Measurements from ENCODE around the gene KRT9. TPM values are rescaled to one million over a fixed set of nuclear protein-coding genes. Genes with fewer than 3 reads are reported as not detected.
A peak's percentile ranks its signal among the peaks of the same experiment; 100 is the strongest.
"Not testable (repeated sequence)": the region's sequence is repeated elsewhere in the genome, so short reads cannot be mapped to it uniquely, and the experiment has no call there.

The KRT9 gene
- polyA plus RNA-seq, 1 donor = not detected

DNA sequence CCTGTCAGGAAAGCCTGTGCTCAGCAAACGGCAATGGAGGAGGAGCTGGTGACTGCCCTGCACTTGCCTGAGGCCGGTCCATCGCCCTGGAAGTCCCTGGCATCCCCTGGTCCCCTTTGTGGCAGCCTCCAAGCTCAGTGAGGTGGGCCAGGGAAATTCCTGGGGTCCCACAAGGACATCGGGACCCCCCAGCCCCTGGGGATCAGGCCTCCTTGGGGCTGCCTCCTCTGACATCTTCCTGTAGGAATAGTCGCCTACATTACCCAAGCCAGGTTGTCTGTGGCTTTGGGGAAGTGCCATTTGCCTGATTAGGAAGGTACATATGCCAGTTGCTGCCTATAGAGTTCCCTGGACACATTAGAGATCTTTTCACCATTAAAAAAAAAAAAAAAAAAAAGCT is 7.1 kb upstream of the KRT9 start:
- no peak for DNase-seq

DNA sequence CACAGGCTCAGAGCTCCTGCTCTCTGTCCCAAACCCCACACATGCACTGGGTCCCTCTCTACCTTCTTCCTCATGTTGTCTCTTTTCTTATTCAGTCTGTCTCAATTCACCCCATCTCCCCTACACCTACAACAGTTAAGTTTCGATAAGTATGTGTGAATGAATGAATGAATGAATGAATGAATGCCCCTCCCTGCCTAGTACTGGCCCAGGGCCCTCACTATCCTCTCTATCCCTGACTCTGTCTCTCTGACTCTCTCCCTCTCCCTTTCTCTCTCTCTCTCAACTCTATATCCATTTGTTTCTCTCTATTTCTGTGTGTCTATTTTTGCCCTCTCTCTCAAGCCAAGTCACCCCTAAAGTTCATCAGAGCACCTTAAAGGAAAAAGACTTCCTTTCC is 6.7 kb upstream of the KRT9 start:
- no peak for DNase-seq

DNA sequence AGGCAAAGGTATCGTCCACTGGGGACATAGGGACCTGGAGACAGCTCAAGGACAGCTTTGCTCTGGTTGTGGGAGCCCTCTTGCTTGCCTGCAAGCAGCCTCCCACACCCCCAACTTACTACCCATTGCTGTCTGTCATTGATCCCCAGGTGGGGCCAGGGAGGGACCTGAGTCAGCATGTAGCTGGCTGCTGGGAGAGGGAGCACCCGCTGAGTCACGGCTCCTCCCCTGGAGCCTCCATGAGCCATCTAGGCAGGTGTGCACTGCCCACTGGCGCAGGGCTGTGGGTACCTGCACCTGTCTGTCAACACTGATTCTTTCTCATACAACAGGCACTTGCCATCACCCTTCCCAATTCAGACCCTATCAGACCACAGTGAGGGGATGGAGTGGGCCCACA is 4.9 kb upstream of the KRT9 start:
- DNase-seq = not testable (repeated sequence)

DNA sequence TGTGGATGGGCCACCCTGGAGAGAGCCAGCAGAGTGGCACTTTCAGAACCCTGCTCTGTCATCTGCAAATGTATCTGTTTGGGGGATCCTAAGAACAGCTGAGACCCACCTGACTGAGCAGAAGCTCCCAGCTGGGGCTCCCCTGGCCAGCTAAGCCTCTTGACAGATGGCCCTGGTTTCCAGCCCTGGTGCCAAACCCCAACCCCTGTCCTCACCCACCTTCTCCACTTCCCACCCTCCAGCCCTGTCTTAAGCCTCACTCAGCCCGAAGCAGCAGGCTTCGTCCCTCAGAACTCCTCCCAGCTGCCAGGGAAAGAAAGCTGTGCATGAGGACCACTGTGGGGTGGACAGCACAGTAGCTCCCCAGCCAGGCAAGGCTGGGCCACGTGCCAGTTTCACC is 3.5 kb upstream of the KRT9 start:
- DNase-seq = no peak

DNA sequence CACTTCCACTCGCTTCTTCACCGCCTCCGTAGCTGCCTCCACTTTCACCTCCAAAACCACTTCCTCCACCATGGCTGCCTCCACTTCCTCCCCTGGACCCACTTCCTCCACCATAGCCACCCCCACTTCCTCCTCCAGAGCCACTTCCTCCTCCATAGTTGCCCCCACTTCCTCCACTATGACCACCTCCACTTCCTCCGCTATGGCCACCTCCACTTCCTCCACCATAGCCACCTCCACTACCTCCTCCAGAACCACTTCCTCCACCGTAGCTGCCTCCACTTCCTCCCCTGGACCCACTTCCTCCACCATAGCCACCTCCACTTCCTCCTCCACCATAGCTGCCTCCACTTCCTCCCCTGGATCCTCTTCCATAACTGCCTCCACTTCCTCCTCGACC is 4.5 kb downstream of the KRT9 start:
- no peak for DNase-seq

DNA sequence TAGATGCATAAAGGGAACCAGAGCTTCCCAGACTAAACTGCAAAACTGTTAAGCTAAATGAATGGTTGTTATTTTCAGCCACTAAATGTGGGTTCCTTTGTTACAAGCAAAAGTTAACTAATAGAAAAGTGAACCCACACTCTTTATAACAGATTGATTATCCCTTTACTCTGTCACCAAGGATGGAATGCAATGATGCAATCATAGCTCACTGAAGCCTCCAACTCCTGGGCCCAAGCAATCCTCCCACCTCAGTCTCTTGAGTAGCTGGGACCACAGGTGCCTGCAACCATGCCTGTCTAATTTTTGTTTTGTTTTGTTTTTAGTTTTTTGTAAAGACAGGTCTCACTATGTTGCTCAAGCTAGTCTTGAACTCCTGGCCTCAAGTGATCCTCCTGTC is 6.5 kb downstream of the KRT9 start:
- no peak for DNase-seq

DNA sequence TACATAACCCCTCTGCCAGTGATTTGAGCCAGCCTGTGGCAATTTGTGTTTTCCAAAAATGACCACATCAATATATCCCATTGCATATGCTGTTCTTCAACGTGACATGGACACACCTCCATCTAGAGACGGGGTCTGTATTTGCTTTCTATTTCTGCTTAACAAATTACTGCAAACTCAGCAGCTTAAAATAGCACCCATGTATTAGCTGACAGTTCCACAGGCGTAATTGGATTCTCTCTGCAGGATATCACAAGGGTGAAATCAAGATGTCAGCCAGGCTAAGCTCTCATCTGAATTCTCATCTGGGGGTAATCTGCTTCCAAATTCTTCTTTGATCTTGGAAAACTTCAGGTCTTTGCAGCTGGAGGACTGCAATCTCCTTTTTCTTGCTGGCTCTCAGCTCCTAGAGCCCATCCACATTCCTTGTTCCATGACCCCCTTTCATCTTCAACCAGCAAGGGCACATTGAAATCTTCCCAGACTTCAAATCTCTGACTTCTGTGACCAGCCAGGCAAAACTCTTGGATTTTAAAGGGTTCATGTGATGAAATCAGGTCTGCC is 8.2 kb downstream of the KRT9 start:
- DNase-seq = no peak

DNA sequence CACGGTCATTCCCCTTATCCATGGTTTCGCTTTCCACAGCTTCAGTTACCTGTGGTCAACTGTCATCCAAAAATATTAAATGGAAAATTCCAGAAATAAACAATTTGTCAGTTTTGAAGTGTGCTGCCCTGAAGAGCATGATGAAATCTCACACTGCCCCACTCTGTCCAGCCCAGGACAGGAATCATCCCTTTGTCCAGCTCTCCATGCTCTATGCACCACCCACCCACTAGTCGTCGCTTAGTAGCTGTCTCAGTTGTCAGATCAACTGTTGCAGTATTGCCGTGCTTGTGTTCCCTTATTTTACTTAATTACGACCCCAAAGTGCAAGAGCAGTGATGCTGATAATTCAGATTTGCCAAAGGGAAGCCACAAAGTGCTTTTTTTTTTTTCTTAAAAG is 10.3 kb downstream of the KRT9 start:
- no peak for DNase-seq

DNA sequence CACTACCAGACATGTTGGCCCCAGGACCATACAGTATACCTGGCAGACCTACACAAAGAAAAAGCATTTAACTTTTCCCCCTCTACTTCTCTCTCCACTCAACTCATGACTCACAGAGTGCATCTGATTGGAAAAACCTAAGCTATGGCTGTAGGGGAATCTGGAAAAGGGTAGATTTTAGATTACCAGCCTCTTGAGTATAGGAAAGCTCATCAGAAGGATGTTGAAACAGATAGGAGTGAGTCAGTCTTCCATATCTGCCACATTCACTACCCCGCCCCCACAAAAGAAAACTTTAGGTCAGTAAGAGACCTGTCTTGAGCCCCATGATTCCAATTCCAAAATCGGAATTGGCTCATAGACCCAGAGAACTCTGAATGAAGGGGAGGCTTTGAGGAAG is 12.3 kb downstream of the KRT9 start:
- DNase-seq = no peak

DNA sequence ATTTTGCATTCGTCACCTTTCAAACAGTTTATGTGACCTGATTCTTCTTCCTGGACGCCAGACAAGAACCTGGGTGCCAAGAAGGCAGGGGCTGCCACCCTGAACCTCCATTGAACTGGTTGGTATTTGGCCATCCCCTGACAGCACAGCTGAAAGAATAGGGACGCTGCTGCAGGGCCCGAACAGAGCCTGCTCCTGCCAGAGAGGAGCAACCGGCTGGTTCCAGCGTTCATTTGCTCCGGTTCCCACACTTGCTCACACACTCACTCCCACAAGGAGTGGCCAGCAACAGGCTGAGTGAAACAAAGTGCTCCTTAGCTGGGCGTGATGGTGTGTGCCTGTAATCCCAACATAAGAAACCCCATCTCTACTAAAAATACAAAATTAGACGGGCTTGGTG is 14.9 kb downstream of the KRT9 start:
- no peak for DNase-seq

DNA sequence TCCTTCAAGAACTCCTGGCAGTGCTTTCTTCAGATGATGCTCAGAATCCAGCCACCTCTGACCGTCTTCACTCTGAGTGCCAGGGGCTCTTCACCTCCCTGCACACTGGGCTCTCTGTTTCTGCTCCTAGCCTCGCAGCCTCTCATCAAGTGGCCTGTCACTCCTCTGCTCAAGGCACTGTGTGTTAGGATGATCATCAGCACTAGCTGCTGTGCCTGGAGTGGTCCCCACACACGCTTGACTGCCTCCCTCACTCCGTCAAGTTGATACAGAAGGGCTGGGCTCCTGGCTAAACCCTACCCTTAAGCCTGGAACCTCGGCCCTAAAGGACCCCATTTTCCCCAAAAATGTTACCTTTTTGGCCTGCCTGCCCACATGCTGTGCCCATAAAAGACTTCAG is 15.6 kb downstream of the KRT9 start:
- DNase-seq = no peak

DNA sequence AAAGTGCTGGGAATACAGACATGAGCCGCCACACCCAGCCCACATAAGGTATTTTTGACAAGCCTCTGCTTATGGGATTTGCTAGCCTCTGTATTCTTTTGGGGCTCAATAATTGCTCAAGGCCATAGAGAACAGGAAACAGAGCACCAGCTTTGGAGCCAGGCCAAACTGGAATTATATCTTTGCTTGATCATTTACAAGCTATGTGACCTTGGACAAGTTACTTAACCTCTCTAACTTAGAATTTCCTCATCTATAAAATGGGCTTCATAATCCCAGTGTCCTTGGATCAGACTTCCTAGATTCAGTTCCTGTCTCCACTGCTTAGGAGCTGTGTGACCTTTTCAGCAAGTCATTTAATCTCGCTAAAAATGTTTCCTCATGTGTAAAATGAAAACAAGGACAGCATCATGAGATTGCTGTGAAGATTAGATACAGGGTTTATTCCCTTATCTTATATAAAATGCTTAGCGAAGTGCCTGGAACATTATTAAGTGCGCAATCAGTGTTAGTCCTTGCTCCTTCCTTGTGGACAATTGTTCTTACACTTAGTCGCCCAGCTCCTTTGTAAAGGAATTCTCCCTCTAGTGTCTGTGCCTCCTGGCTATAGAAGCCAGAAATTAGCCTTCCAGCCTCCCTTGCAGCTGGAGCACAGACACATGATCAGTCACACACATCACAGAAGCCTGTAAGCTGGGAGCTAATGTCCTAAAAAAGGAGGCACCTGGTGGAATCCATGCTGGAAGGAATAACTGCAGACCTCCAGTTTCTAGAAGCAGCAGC is 16.6 kb downstream of the KRT9 start:
- no peak for DNase-seq

DNA sequence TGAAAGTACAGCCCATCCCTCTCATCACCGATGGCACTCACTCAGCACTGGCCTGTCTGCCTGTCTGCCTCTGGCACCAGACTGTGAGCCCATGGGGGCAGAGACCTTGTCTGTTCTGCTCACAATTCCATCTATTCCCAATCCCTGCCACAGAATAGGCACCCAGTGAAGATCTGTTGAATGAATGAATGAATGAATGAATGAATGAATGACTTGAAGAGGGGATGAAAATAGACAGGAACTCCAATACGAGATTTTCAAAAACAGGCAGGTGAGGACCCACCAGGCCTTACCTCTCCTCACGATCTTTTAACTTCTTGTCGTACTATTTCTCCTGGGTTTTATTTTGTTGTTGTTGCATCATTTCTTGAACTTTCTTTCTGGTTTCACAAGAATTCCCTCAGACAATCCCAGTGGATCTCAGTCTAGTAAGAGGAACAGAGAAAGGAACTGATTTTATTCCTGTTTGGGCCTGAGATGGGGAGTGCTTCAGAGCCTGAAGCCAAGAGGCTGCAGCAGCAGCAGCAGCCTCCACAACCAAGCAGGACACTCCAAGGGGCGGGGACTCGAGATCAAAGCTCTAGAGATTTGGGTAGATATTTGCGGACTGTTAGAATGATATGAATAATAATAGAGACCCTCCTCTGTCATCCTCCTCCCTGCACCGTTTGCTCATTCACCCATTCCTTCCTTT is 17.7 kb downstream of the KRT9 start:
- DNase-seq = no peak

DNA sequence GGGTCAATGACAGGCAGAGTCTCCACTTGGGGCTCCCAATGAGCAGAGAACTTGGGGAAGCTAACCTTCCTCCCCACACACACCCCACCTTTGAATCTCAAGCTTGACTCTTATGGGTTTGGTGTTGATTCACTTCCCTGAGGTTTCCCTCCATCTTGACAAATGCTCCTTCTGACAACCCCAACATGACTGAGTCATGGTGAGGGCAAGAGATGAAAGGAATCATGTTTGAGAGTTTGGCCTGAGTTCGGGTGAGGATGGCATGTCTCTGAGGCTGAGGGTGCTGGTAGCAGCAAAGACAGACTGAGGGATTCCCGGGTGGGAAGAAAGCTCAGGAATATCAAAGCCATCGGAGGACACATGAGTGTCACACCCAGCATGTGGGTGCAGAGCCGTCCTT is 18.7 kb downstream of the KRT9 start:
- no peak for DNase-seq

DNA sequence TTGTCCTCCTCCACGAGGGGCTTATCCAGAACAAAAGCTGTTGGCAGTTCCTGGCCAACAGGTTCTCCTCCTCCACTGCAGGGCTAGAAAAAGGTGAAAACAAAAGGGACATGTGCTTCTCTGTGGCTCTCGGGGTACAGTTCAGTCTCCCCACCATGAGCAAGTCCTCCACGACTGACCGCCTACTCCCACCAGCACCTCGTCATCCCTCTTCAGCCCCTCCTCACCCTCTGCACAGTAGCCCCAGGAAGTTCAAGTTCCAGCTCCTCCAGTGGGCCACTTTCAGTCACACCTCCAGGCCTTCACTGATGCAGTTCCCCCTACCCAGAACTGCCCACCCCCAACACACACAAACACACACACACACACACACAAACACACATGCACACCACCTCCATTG is 19.4 kb downstream of the KRT9 start:
- DNase-seq = no peak

DNA sequence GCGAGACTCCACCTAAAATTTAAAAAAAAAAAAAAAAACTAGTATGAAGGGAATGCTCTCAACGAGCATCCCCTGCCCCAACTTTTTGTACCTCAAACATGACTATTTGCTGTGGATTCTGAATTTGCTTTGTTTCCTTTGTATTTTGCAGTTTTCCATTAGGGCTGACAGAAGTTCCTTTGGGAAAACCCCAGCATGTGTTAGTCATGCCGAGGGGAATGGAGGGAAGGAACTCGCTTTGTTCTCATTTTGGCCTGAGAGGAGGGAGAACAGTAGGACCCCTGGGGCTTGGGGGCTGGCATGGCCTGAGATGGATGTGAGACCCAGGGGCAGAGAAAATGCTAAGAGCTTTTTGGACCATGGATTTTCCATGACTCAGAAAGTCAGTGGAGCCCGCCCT is 20.5 kb downstream of the KRT9 start:
- no peak for DNase-seq

DNA sequence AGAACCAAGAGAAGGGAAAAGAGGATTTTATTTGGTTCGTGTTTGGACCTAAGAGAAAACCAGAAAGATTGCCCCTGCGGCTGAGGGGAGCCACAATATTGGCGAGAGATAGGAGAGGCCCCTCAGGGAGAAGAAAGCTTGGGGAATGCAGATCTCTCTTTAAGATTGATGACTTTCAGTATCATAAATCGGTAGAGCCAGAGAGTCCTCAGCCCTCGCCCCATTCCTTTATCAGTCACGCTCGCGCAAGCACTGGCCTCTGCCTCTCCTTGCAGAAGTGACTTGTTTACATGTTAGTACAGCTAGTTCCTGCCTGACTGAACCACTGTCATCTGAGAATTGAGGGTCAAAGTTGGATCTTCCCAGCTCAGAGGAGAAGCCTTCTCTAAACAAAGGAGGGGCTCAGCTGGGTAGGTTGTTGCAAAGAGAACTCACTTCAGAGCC is 22.2 kb downstream of the KRT9 start:
- no peak for DNase-seq

DNA sequence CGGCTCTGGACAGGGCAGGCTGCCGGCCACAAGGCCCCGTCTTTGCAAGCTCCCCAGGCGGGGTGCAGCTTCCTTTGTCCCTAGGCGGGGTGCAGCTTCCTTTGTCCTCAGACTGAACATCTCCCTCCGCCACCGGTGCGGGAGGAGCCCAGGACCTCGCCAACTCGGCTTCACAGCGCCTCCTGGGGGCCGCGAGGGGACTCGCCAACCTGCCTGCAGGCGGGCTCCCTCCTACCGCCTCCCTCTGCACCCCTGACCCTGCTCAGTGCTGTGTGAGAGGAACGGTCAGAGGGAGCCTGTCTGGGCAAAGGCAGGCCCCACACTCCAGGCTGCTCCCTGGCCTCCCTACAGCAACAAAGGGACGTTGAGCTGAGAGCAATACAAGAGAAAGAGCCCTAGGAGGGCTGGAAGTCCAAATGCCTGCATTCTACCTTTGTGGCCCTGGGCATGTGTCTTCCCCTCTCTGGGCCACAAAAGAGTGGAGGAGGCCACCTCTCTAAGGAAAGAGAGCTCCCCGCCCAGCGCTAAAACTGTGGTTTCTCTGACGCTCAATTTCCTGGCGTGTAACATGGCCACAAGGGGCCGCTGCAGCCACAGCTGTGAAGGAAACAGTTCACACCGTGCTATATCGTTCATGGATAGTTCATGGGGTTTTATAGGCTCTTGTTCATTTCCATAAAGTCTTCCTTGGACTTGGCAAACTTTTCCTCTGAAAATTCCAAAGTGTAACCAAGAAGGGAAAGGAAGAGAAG is 22.8 kb downstream of the KRT9 start:
- DNase-seq = peak; percentile 89

DNA sequence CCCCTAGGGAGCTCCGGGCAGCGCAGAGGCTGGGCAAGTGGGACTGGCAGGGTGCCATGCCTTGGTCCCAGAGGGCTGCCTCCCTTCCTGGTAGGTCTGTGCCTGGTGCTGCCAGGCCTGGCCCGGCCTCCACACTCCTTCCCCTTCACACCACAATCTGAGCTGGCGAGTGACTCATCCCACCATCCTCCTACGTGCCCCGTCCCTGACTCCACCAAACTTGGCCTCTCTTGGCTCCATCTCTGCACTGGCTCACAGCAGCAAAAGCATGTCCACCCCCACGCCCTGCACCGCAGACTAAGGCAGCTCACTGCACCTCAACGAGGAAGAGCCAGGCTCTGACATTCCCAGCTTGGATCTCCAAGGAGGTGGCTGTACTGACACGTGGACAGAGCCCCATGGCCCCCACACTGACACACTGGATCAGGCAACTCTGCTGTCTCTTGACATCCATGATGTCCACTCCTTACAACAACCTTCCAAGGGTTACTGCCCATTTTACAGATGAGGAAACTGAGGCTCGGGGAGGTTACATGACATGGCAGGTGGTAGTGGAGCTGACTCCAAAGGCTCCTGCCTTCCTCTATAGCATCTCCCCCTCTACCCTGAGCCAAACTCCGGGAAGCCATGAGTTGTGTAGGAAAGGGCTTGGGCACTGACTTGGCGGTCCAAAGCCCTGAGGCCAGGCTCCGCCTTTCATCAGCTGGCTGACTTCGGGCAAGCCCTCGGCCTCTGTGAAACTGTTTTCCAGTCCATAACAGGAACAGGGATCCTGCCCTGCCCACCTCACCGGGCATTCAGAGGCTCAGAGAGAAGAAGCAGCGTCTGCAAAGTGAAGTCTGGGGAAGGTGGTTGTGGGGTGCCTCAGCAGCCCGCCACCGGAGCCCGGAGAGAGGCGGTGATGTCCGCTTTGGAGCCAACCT is 23.7 kb downstream of the KRT9 start:
- DNase-seq = no peak

DNA sequence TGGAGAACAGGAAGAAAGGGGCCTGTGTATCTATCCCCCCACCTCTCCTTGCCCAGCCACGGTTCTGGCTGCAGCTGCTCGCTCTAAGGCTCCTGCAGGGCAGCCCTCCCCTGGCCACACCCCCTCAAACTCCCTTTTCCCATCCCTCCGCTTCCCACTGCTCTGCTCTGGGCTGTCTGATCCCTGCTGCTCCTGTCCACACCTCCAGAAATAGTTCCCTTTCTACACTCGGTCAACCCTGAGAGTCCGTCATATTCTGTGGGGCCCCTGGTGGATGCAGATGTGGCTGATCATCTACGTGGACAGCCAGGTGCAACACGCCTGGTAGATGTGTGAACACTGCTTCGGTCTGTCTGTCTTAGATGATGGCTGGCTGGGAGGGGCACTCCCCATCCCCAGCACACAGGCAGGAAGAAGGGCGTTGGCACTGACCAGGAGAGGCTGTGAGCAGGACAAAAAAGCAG is 24.4 kb downstream of the KRT9 start:
- no peak for DNase-seq

DNA sequence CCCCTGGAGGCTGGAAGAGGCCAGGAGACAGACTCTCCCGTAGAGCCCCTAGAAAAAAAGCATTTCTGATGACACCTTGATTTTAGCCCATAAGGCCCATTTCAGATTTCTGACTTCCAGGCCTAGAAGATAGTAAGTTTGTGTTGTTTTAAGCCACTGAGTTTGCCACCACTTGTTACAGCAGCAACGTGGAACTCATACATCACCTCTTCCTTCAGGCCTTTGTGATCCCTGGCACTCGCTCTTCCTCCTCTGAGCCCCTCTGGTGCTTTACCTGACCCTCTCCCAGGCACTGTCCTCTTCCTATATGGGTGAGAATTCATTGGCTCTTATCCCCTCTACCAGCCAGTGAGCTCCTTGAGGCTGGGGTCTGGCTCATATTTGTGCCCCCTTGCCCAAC is 25.0 kb downstream of the KRT9 start:
- no peak for DNase-seq
